Muscle layer of duodenum (tissue), 2 donors: ENCODE measurements around the gene LECT2.

Source experiments
- H3K27ac ChIP-seq: one replicate; pipeline ENCODE4 v1.7.0; 2013; ENCODE audit warnings: mild to moderate bottlenecking, low read length
- H3K27me3 ChIP-seq: one replicate; pipeline ENCODE4 v1.7.0; 2013; ENCODE audit warnings: low read depth, mild to moderate bottlenecking, control low read depth, low read length
- H3K36me3 ChIP-seq, 2 donors: one replicate each; pipeline ENCODE4 v1.7.0; 2013; ENCODE audit warnings: low read length in 2 of 2, control low read depth in 1 of 2, mild to moderate bottlenecking in 1 of 2; ENCODE audit not compliant: insufficient read depth in 2 of 2, control insufficient read depth in 1 of 2
- H3K4me1 ChIP-seq, 2 donors: one replicate each; pipeline ENCODE4 v1.7.0; 2013; ENCODE audit warnings: low read length in 2 of 2, mild to moderate bottlenecking in 2 of 2, control low read depth in 1 of 2, moderate library complexity in 1 of 2; ENCODE audit not compliant: insufficient read depth in 2 of 2, control insufficient read depth in 1 of 2
- H3K4me3 ChIP-seq, 2 donors: one replicate each; pipeline ENCODE4 v1.7.0; 2013; ENCODE audit warnings: low read length in 2 of 2, low read depth in 1 of 2, mild to moderate bottlenecking in 1 of 2
- H3K9me3 ChIP-seq, 2 donors: one replicate each; pipeline ENCODE4 v1.7.0; 2013; ENCODE audit warnings: low read length in 2 of 2, control low read depth in 1 of 2, mild to moderate bottlenecking in 1 of 2; ENCODE audit not compliant: control insufficient read depth in 1 of 2
- donor health status: healthy.

The LECT2 gene

DNA sequence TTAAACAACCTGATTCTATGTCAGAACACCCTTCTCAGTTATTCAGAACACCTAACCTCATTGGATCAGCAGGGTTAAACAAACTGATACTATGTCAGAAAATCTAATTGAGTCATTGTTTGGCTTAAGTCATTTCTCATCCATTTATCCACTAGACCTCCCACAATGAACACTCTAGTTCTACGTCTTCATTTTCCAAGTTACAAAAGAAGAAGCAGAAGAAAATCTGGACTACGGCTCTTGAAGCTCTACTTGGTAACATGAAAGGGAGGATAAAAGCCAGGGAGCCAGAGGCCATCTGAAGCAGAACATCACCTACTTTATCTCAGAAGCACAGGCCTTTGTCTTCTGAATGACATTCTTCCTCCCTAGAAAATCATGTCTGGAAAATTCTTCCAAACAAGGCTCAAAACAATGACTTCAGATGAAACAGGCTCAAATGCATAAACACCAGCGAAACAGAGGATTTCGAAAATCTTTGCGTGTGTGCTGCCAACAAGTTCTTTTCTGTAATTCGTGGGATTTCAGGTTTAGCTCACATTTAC lies 38.6 kb upstream of the LECT2 start:
- Histone ChIP-seq H3K4me3 (no peak overlapping the region), H3K27me3 (no peaks in the 10 kb centered on the region), H3K27ac (peak overlapping the region; percentile 7), H3K9me3 (no peaks in the 10 kb centered on the region), H3K36me3 (peaks cover 0 to 4% of the 10 kb centered on the region in 2 donors), H3K4me1 (peaks cover 0 to 18% of the 10 kb centered on the region in 2 donors)

DNA sequence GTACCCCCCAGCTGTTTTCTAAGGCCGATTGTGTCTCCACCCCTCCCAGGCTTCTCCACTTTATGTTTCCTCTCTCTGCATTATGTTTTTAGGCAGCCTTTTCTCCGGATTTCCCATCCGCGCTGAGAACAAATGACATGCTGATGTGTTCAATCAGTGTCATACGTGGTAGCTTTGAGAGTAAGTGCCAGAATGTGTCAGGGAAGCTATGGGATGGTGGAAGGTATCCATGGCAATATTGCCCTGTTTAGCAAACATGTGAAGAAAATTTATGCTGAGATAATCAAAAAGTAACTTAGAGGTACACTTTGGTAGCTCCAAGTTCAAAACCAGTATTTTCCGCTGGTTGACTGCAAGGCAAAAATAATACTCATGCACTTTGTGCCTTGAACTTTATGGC lies 36.6 kb upstream of the LECT2 start:
- Histone ChIP-seq H3K27me3 (no peaks in the 10 kb centered on the region), H3K27ac (no peak overlapping the region), H3K36me3 (peaks cover 0 to 4% of the 10 kb centered on the region in 2 donors), H3K9me3 (no peaks in the 10 kb centered on the region), H3K4me3 (no peak overlapping the region), H3K4me1 (peaks cover 5 to 25% of the 10 kb centered on the region in 2 donors)

GRCh38 chr5:135990528-135991255 lies 35.9 kb upstream of the LECT2 start:
- Histone ChIP-seq H3K4me3 (no peak overlapping the region), H3K27ac (no peak overlapping the region), H3K36me3 (peaks cover 0 to 4% of the 10 kb centered on the region in 2 donors), H3K4me1 (peaks cover 5 to 21% of the 10 kb centered on the region in 2 donors), H3K9me3 (no peaks in the 10 kb centered on the region), H3K27me3 (no peaks in the 10 kb centered on the region)

- Histone ChIP-seq H3K9me3 (no peaks in the 10 kb centered on the region), H3K4me3 (no peak overlapping the region), H3K27me3 (no peaks in the 10 kb centered on the region), H3K27ac (no peak overlapping the region), H3K4me1 (peaks cover 5 to 19% of the 10 kb centered on the region in 2 donors), H3K36me3 (peaks cover 0 to 4% of the 10 kb centered on the region in 2 donors)
Observed at GRCh38 chr5:135989686-135990085, 34.9 kb upstream of the LECT2 start.

- H3K27me3 ChIP-seq: no peaks in the 10 kb centered on the region
- no peaks in the 10 kb centered on the region for H3K9me3 ChIP-seq
- no peak overlapping the region for H3K27ac ChIP-seq
- peaks cover 5 to 12% of the 10 kb centered on the region in 2 donors for H3K4me1 ChIP-seq
- peaks cover 0 to 3% of the 10 kb centered on the region in 2 donors for H3K36me3 ChIP-seq
- H3K4me3 ChIP-seq: no peak overlapping the region
Observed at GRCh38 chr5:135988546-135988945, 33.8 kb upstream of the LECT2 start.

DNA sequence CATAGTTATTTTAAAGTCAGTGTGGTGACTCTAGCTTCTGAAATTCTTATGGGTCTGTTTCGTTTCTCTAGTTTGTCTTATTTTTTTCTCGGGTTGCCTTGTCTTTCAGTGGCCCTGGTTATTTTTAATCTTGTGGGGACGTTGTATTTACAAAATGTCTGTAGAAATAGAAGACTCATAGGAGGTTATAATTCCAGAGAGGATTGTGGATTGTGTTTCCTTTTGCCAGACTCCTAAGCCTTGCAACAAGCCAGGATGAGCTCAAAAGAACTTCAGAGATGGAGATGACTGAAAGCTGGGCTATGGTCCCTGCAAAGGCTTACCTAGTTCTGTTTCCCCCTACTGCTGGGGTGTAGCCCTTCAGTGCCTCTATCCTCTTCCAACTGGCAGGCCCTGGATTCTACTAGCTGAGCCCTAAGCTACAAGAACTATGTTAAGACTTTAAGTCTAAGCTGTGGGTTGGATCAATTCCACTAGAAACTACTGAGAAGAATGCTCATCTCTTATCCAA lies 32.2 kb upstream of the LECT2 start:
- no peak overlapping the region for H3K27ac ChIP-seq

DNA sequence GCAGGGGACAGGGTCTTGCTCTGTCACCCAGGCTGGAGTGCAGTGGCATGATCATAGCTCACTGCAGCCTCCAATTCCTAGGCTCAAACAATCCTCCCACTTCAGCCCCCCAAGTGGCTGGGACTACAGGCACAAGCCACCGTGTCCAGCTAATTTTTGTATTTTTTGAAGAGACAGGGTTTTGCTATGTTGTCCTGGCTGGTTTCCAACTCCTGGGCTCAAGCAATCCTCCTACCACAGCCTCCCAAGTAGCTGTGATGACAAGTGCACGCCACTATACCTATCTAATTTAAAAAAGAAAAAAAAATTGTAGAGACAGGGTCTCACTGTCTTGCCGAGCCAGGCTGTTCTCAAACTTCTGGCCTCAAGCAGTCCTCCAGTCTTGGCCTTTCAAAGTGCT lies 31.6 kb upstream of the LECT2 start:
- Histone ChIP-seq H3K4me3 (no peak overlapping the region), H3K27ac (no peak overlapping the region)

More for the DNA sequence above, 32.2 kb upstream of the LECT2 start:
- Histone ChIP-seq H3K4me3 (no peak overlapping the region), H3K9me3 (no peaks in the 10 kb centered on the region), H3K4me1 (peaks cover 5 to 12% of the 10 kb centered on the region in 2 donors), H3K36me3 (no peaks in the 10 kb centered on the region), H3K27me3 (no peaks in the 10 kb centered on the region)

GRCh38 chr5:135985951-135986350 lies 31.2 kb upstream of the LECT2 start:
- H3K36me3 ChIP-seq: no peaks in the 10 kb centered on the region
- H3K27me3 ChIP-seq: no peaks in the 10 kb centered on the region
- no peak overlapping the region for H3K27ac ChIP-seq
- H3K4me1 ChIP-seq: peaks cover 5 to 12% of the 10 kb centered on the region in 2 donors
- H3K9me3 ChIP-seq: no peaks in the 10 kb centered on the region
- H3K4me3 ChIP-seq: no peak overlapping the region

More for the DNA sequence above, 31.6 kb upstream of the LECT2 start:
- Histone ChIP-seq H3K4me1 (peaks cover 5 to 12% of the 10 kb centered on the region in 2 donors), H3K27me3 (no peaks in the 10 kb centered on the region), H3K36me3 (no peaks in the 10 kb centered on the region), H3K9me3 (no peaks in the 10 kb centered on the region)

- no peaks in the 10 kb centered on the region for H3K9me3 ChIP-seq
- H3K4me1 ChIP-seq: no peaks in the 10 kb centered on the region
- H3K4me3 ChIP-seq: no peak overlapping the region
- no peaks in the 10 kb centered on the region for H3K27me3 ChIP-seq
- no peak overlapping the region for H3K27ac ChIP-seq
- H3K36me3 ChIP-seq: no peaks in the 10 kb centered on the region
Observed at GRCh38 chr5:135980620-135981019, 25.8 kb upstream of the LECT2 start.

GRCh38 chr5:135979510-135979909 lies 24.7 kb upstream of the LECT2 start:
- H3K27me3 ChIP-seq: no peaks in the 10 kb centered on the region
- H3K9me3 ChIP-seq: no peaks in the 10 kb centered on the region
- H3K4me3 ChIP-seq: no peak overlapping the region
- H3K27ac ChIP-seq: no peak overlapping the region
- no peaks in the 10 kb centered on the region for H3K4me1 ChIP-seq
- H3K36me3 ChIP-seq: no peaks in the 10 kb centered on the region

GRCh38 chr5:135978993-135979392 lies 24.2 kb upstream of the LECT2 start:
- Histone ChIP-seq H3K36me3 (no peaks in the 10 kb centered on the region), H3K9me3 (no peaks in the 10 kb centered on the region), H3K4me3 (no peak overlapping the region), H3K4me1 (no peaks in the 10 kb centered on the region), H3K27me3 (no peaks in the 10 kb centered on the region), H3K27ac (no peak overlapping the region)
